Progenitor cell of endocrine pancreas (in vitro differentiated cells): Measurements from ENCODE around the gene OMP. TPM values are rescaled to one million over a fixed set of nuclear protein-coding genes. Genes with fewer than 3 reads are reported as not detected.
A peak's percentile ranks its signal among the peaks of the same experiment; 100 is the strongest.

ENCODE experiments used
- DNase-seq: peaks from one replicate; pipeline ENCODE4 v3.0.0; 2021; ENCODE audit warnings: low spot score; ENCODE audit not compliant: unreplicated experiment
- H3K27ac Mint-ChIP-seq: 2 replicates; pipeline ENCODE4 v1.8.0; 2021; ENCODE audit warnings: mild to moderate bottlenecking, moderate library complexity, mixed read lengths
- H3K27me3 Mint-ChIP-seq: 2 replicates; pipeline ENCODE4 v1.8.0; 2021; ENCODE audit warnings: mixed read lengths
- H3K36me3 Mint-ChIP-seq: 2 replicates; pipeline ENCODE4 v1.8.0; 2022; ENCODE audit warnings: mixed read lengths; ENCODE audit not compliant: insufficient read depth
- H3K4me1 Mint-ChIP-seq: 2 replicates; pipeline ENCODE4 v1.8.0; 2021; ENCODE audit warnings: low read depth, mixed read lengths
- H3K4me3 Mint-ChIP-seq: 2 replicates; pipeline ENCODE4 v1.8.0; 2021; ENCODE audit warnings: low read depth, mild to moderate bottlenecking, moderate library complexity, mixed read lengths
- H3K9me3 Mint-ChIP-seq: 2 replicates; pipeline ENCODE4 v1.8.0; 2021; ENCODE audit warnings: low read depth, mixed read lengths
- total RNA-seq: library from RNA; stranded (reverse); gene quantifications from 2 replicates; pipeline ENCODE4 v1.2.1, GENCODE V29; 2021
- TF ChIP-seq, protein P1 (sequence below): fragments of 200-600 bp; sonication (generic); IDR thresholded peaks from one replicate; pipeline ENCODE4 v1.5.0; 2021; ENCODE audit warnings: antibody characterized with exemption, mild to moderate bottlenecking; ENCODE audit not compliant: unreplicated experiment

Gene OMP
- total RNA-seq, 1 donor from 2014 or later: not detected

DNA sequence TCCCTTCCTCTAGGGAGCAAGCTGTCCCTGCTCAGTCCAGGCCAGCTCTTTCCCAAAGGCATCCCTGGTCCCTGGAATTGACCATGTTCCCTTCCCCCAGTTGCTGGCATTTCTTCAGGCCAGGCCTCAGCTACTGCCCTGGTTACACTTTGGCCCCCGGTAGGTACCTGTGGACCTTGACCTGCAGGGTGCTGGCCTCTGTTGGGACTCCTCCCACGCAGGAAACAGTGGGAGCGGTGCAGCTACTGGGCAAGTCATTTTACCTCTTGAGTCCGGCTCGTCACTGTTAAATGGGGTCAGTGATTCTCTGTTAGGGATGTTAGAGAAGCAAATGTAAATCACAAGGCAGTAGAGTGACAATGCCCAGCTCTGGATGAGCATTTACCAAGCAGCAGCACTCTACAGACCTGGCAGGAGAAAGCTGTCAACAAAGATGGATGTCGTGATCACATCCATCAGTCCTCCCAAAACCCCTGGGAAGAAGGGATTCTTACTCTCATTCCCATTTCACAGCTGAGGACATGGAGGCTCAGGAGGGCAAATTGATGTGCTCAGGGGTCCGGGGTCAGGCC is 42.3 kb downstream of the OMP start:
- peaks cover 3% of the 10 kb centered on the region for H3K9me3 Mint-ChIP-seq
- H3K4me1 Mint-ChIP-seq: peaks cover 27% of the 10 kb centered on the region
- peak overlapping the region; percentile 45 for H3K27ac Mint-ChIP-seq
- no peak for DNase-seq
- H3K36me3 Mint-ChIP-seq: no peaks in the 10 kb centered on the region
- TF ChIP-seq, protein P1, sequence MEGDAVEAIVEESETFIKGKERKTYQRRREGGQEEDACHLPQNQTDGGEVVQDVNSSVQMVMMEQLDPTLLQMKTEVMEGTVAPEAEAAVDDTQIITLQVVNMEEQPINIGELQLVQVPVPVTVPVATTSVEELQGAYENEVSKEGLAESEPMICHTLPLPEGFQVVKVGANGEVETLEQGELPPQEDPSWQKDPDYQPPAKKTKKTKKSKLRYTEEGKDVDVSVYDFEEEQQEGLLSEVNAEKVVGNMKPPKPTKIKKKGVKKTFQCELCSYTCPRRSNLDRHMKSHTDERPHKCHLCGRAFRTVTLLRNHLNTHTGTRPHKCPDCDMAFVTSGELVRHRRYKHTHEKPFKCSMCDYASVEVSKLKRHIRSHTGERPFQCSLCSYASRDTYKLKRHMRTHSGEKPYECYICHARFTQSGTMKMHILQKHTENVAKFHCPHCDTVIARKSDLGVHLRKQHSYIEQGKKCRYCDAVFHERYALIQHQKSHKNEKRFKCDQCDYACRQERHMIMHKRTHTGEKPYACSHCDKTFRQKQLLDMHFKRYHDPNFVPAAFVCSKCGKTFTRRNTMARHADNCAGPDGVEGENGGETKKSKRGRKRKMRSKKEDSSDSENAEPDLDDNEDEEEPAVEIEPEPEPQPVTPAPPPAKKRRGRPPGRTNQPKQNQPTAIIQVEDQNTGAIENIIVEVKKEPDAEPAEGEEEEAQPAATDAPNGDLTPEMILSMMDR: no peak
- no peak overlapping the region for H3K4me3 Mint-ChIP-seq
- H3K27me3 Mint-ChIP-seq: peaks cover 44% of the 10 kb centered on the region

DNA sequence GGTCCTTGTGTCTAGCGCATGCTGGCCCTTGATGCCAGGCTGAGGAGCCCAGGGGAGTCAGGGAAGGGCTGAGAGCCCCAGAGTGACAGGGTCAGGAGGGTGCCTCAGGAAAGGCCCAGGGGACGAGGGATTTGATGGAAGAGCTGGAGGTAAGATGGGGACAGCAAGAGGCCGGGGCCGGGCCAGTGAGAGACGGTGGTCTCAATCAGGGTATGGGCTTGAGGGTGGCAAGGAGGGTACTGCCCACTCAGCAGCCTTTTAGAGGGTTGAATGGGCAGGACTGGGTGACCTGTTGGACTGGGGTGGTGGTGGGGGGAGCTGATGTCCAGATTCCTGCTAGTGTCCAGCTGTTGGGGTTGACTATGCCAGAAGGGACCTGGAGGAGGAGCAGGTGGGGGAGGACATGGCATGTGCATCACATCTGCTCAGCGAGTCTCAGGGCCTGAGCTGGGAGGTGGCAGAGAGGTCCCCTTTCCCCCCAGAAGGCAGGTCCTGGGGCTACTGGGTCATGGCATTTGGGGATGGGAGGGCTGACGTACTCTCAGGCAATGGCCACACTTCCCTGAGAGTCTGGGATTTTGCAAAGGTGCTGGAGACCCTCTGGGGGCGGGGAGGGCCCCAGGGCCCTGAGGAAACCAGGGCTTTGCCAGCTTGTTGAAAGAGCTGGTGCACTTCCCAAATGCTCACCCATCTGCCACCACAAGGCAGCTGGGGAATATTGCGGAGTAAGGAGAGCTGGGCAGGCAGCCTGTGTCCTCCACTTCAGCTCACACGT is 43.8 kb downstream of the OMP start:
- peaks cover 3% of the 10 kb centered on the region for H3K9me3 Mint-ChIP-seq
- H3K27ac Mint-ChIP-seq: no peak overlapping the region
- peaks cover 51% of the 10 kb centered on the region for H3K27me3 Mint-ChIP-seq
- H3K4me1 Mint-ChIP-seq: peaks cover 19% of the 10 kb centered on the region
- TF ChIP-seq, protein P1: no peak
- H3K36me3 Mint-ChIP-seq: no peaks in the 10 kb centered on the region
- DNase-seq: no peak
- no peak overlapping the region for H3K4me3 Mint-ChIP-seq

DNA sequence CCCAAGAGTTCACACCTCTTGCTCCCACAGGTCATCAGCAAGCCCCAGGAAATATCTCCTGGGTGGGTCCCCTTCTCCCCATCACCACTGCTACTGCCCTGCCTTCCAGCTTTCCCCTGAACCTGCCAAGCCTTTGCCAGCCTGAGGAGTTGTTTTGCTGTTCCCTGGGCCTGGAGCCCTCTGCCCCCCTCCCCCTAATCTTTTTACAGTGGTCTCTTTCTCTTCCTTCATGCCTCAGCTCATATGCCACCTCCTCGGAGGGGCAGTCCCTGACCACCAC is 44.3 kb downstream of the OMP start:
- Mint-ChIP-seq H3K4me3 (no peak overlapping the region), H3K27ac (no peak overlapping the region), H3K9me3 (no peaks in the 10 kb centered on the region), H3K27me3 (peaks cover 51% of the 10 kb centered on the region), H3K4me1 (peaks cover 14% of the 10 kb centered on the region), H3K36me3 (no peaks in the 10 kb centered on the region)
- TF ChIP-seq, protein P1: no peak
- DNase-seq: no peak

DNA sequence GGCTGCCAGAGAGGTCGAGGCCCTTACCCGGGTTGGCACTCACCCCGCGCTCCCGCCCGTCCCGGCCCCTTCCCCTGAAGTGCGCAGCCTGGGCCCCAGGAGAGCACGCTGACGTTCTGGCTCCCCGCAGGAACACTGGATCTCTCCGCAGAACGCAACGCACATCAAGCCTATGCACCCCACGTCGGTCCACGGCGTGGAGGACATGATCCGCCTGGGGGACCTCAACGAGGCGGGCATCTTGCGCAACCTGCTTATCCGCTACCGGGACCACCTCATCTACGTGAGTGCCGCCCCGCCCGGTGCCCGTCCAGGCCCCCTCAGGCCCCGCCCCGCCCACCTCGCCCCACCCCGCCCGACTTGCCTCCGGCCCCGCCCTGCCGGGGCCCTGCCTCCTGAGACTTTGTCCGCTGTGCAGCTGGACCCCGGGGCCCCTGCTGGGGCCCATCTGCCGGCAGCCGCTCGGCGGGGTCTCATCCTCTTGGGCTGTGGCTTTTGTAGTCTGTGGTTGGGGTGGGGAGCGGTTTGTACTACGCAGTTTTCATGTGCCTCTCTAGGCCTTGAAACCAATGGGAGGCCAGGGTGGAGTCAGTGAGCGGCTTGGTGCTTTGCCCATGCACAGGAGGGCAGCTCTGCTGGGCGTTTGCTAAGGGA is 45.2 kb downstream of the OMP start:
- Mint-ChIP-seq H3K4me3 (peak overlapping the region; percentile 52), H3K4me1 (peaks cover 13% of the 10 kb centered on the region), H3K27ac (peak overlapping the region; percentile 27), H3K36me3 (no peaks in the 10 kb centered on the region), H3K9me3 (no peaks in the 10 kb centered on the region), H3K27me3 (peaks cover 55% of the 10 kb centered on the region)
- TF ChIP-seq, protein P1: no peak
- DNase-seq: no peak

DNA sequence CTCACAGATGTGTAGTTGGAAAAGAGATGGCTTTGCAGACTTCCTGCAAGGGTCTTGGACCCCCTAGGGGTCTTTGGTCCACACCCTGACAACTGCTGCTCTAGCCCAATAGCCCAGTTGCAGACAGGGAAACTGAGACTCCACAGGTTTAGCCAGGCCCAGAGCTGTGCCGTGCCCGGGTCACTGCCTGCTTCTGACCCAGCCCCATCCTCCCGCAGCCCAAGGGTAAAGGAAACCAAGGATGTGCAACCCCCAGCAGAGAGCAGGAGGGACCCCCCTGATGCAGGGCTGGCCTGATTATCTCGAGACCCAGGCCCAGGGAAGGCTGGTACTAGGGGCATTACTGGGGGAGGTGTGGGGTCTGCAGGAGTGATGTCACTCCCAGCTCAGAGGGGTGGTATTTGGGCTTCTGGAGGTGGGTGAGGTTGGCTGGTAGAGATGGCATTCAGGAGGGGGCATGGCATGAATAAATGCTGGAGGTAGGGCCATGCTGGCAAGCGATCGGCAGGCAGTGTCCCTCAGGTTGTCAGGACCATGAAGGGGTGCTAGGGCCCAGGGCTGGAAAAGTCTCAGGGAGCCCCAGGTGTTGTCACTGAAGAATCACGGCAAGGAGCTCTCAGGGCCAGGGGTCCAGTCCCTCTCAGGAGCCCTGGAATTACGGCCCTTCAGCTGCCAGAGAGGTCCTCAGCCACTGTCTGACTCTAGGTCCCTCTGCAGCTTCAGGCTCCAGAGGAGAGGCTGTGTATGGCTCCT is 46.5 kb downstream of the OMP start:
- Mint-ChIP-seq H3K9me3 (no peaks in the 10 kb centered on the region), H3K4me1 (peaks cover 15% of the 10 kb centered on the region), H3K27me3 (peaks cover 50% of the 10 kb centered on the region), H3K4me3 (no peak overlapping the region), H3K36me3 (no peaks in the 10 kb centered on the region), H3K27ac (no peak overlapping the region)
- TF ChIP-seq, protein P1: no peak
- DNase-seq: no peak
